ENCODE results near the gene GSE1.

GSE1 gene

GRCh38 chr16:85604145-85604705 lies 8.9 kb upstream of the GSE1 start:
- no peaks in the 10 kb centered on the region for H3K27me3 ChIP-seq (replicated peaks; ENCODE audit: control insufficient read depth, insufficient read depth, low read length)
- DNase-seq (ENCODE audit: low read depth) = no peak

GRCh38 chr16:85605051-85605911 lies 7.8 kb upstream of the GSE1 start:
- peaks cover 29% of the 10 kb centered on the region for H3K4me1 ChIP-seq (ENCODE audit: control insufficient read depth, insufficient read depth, low read length)
- H3K36me3 ChIP-seq (ENCODE audit: control insufficient read depth, insufficient read depth, low read length, severe bottlenecking) = no peaks in the 10 kb centered on the region
- H3K9ac ChIP-seq (ENCODE audit: low read length) = no peak overlapping the region
- no peak overlapping the region for H3K4me3 ChIP-seq (ENCODE audit: low read length)
- DNase-seq (ENCODE audit: low read depth) = no peak
- no peaks in the 10 kb centered on the region for H3K9me3 ChIP-seq (ENCODE audit: control insufficient read depth, low read length)
- H3K27me3 ChIP-seq (replicated peaks; ENCODE audit: control insufficient read depth, insufficient read depth, low read length) = no peaks in the 10 kb centered on the region

More at GRCh38 chr16:85604145-85604705, 8.9 kb upstream of the GSE1 start:
- no peak overlapping the region for H3K4me3 ChIP-seq (ENCODE audit: low read length)
- no peaks in the 10 kb centered on the region for H3K9me3 ChIP-seq (ENCODE audit: control insufficient read depth, low read length)
- H3K9ac ChIP-seq (ENCODE audit: low read length) = no peak overlapping the region
- no peaks in the 10 kb centered on the region for H3K36me3 ChIP-seq (ENCODE audit: control insufficient read depth, insufficient read depth, low read length, severe bottlenecking)
- peaks cover 22% of the 10 kb centered on the region for H3K4me1 ChIP-seq (ENCODE audit: control insufficient read depth, insufficient read depth, low read length)

- H3K9me3 ChIP-seq (ENCODE audit: control insufficient read depth, low read length) = no peaks in the 10 kb centered on the region
- peaks cover 28% of the 10 kb centered on the region for H3K4me1 ChIP-seq (ENCODE audit: control insufficient read depth, insufficient read depth, low read length)
- H3K9ac ChIP-seq (ENCODE audit: low read length) = no peak overlapping the region
- no peak overlapping the region for H3K4me3 ChIP-seq (ENCODE audit: low read length)
- DNase-seq (ENCODE audit: low read depth) = no peak
- no peaks in the 10 kb centered on the region for H3K27me3 ChIP-seq (replicated peaks; ENCODE audit: control insufficient read depth, insufficient read depth, low read length)
- H3K36me3 ChIP-seq (ENCODE audit: control insufficient read depth, insufficient read depth, low read length, severe bottlenecking) = no peaks in the 10 kb centered on the region
Measured at GRCh38 chr16:85605912-85606841, 6.9 kb upstream of the GSE1 start.

GRCh38 chr16:85606904-85607303 lies 6.2 kb upstream of the GSE1 start:
- Histone ChIP-seq H3K27me3 (replicated peaks; ENCODE audit: control insufficient read depth, insufficient read depth, low read length) (no peaks in the 10 kb centered on the region), H3K4me1 (ENCODE audit: control insufficient read depth, insufficient read depth, low read length) (peaks cover 21% of the 10 kb centered on the region), H3K4me3 (ENCODE audit: low read length) (no peak overlapping the region), H3K36me3 (ENCODE audit: control insufficient read depth, insufficient read depth, low read length, severe bottlenecking) (no peaks in the 10 kb centered on the region), H3K9ac (ENCODE audit: low read length) (no peak overlapping the region), H3K9me3 (ENCODE audit: control insufficient read depth, low read length) (no peaks in the 10 kb centered on the region)
- DNase-seq (ENCODE audit: low read depth) = no peak

- no peaks in the 10 kb centered on the region for H3K9me3 ChIP-seq (ENCODE audit: control insufficient read depth, low read length)
- no peaks in the 10 kb centered on the region for H3K36me3 ChIP-seq (ENCODE audit: control insufficient read depth, insufficient read depth, low read length, severe bottlenecking)
- no peak for DNase-seq (ENCODE audit: low read depth)
- H3K4me3 ChIP-seq (ENCODE audit: low read length) = no peak overlapping the region
- no peaks in the 10 kb centered on the region for H3K27me3 ChIP-seq (replicated peaks; ENCODE audit: control insufficient read depth, insufficient read depth, low read length)
- peaks cover 17% of the 10 kb centered on the region for H3K4me1 ChIP-seq (ENCODE audit: control insufficient read depth, insufficient read depth, low read length)
- no peak overlapping the region for H3K9ac ChIP-seq (ENCODE audit: low read length)
Measured at GRCh38 chr16:85607321-85607765, 5.8 kb upstream of the GSE1 start.

DNA sequence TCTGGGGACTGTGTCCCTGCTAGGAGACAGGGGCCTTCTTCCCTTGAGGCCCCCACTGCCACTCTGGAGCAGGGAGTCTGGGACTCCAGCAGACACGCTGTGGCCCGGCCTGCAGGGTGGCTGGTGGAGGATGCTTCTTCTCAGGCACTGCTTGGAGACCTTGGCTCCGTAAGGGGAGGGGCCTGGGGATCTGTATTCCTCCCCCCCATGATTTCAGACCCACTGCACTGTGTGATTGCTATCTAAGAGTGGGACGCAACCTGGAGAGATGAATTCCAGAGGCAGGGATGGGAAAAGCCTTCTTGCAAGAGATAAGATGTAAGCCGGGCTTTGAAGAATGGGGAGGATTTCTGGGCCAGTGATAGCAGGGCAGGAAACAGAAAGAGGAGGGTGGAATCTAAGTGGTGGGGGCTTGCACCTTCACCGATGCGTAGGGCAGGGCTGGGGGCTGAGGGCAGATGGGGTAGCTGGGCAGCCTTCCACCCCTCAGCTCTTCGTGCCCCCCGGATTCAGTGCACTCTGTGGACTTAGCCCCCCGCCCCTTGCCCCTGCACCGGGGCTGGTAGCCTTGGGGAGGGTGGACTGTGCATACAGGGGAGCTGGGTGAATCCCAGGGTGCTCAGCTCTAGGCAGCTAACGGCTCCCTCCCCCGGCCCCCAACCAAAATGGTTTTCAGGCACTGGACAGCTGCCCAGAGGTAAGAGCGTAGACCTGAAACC lies 5.2 kb upstream of the GSE1 start:
- Histone ChIP-seq H3K9me3 (ENCODE audit: control insufficient read depth, low read length) (no peaks in the 10 kb centered on the region), H3K4me3 (ENCODE audit: low read length) (no peak overlapping the region), H3K4me1 (ENCODE audit: control insufficient read depth, insufficient read depth, low read length) (peaks cover 18% of the 10 kb centered on the region), H3K27me3 (replicated peaks; ENCODE audit: control insufficient read depth, insufficient read depth, low read length) (no peaks in the 10 kb centered on the region), H3K36me3 (ENCODE audit: control insufficient read depth, insufficient read depth, low read length, severe bottlenecking) (no peaks in the 10 kb centered on the region), H3K9ac (ENCODE audit: low read length) (no peak overlapping the region)
- DNase-seq (ENCODE audit: low read depth) = no peak

DNA sequence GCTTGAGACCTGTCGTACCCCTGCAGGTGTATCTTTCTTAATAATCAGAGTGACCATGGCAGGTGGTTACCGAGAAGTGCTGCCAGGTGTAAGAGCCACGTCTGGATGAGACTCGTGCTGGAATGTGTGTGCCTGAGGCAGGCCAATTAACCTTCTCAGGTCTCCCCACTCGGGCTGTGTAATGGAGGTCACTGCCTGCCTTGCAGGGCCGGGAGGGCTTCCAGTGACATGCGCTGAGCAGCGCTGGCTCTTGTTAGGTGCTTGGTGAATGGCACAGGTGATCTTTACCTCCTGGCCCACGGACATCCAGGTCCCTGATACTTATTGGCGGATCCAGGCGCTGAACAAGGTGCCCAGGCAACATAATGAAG lies 4.6 kb upstream of the GSE1 start:
- Histone ChIP-seq H3K9ac (ENCODE audit: low read length) (no peak overlapping the region), H3K27me3 (replicated peaks; ENCODE audit: control insufficient read depth, insufficient read depth, low read length) (no peaks in the 10 kb centered on the region), H3K36me3 (ENCODE audit: control insufficient read depth, insufficient read depth, low read length, severe bottlenecking) (no peaks in the 10 kb centered on the region), H3K4me1 (ENCODE audit: control insufficient read depth, insufficient read depth, low read length) (peaks cover 18% of the 10 kb centered on the region), H3K4me3 (ENCODE audit: low read length) (no peak overlapping the region), H3K9me3 (ENCODE audit: control insufficient read depth, low read length) (no peaks in the 10 kb centered on the region)
- DNase-seq (ENCODE audit: low read depth) = no peak

GRCh38 chr16:85608887-85609286 lies 4.2 kb upstream of the GSE1 start:
- H3K4me1 ChIP-seq (ENCODE audit: control insufficient read depth, insufficient read depth, low read length) = peaks cover 18% of the 10 kb centered on the region
- no peak overlapping the region for H3K4me3 ChIP-seq (ENCODE audit: low read length)

GRCh38 chr16:85609539-85609938 lies 3.6 kb upstream of the GSE1 start:
- Histone ChIP-seq H3K9ac (ENCODE audit: low read length) (no peak overlapping the region), H3K4me3 (ENCODE audit: low read length) (no peak overlapping the region), H3K9me3 (ENCODE audit: control insufficient read depth, low read length) (no peaks in the 10 kb centered on the region), H3K36me3 (ENCODE audit: control insufficient read depth, insufficient read depth, low read length, severe bottlenecking) (no peaks in the 10 kb centered on the region), H3K27me3 (replicated peaks; ENCODE audit: control insufficient read depth, insufficient read depth, low read length) (no peaks in the 10 kb centered on the region), H3K4me1 (ENCODE audit: control insufficient read depth, insufficient read depth, low read length) (peaks cover 20% of the 10 kb centered on the region)
- no peak for DNase-seq (ENCODE audit: low read depth)

More at GRCh38 chr16:85608887-85609286, 4.2 kb upstream of the GSE1 start:
- no peak overlapping the region for H3K9ac ChIP-seq (ENCODE audit: low read length)
- no peak for DNase-seq (ENCODE audit: low read depth)
- no peaks in the 10 kb centered on the region for H3K27me3 ChIP-seq (replicated peaks; ENCODE audit: control insufficient read depth, insufficient read depth, low read length)
- no peaks in the 10 kb centered on the region for H3K36me3 ChIP-seq (ENCODE audit: control insufficient read depth, insufficient read depth, low read length, severe bottlenecking)
- H3K9me3 ChIP-seq (ENCODE audit: control insufficient read depth, low read length) = no peaks in the 10 kb centered on the region

GRCh38 chr16:85610059-85610445 lies 3.1 kb upstream of the GSE1 start:
- H3K36me3 ChIP-seq (ENCODE audit: control insufficient read depth, insufficient read depth, low read length, severe bottlenecking) = no peaks in the 10 kb centered on the region
- peak overlapping the region; percentile 40 for H3K9ac ChIP-seq (ENCODE audit: low read length)
- no peak for DNase-seq (ENCODE audit: low read depth)
- H3K27me3 ChIP-seq (replicated peaks; ENCODE audit: control insufficient read depth, insufficient read depth, low read length) = no peaks in the 10 kb centered on the region
- H3K9me3 ChIP-seq (ENCODE audit: control insufficient read depth, low read length) = no peaks in the 10 kb centered on the region
- peaks cover 25% of the 10 kb centered on the region for H3K4me1 ChIP-seq (ENCODE audit: control insufficient read depth, insufficient read depth, low read length)
- H3K4me3 ChIP-seq (ENCODE audit: low read length) = no peak overlapping the region

Measured in adipocyte (in vitro differentiated cells).